ENCODE measurements around the gene LRRC1. TPM values are rescaled to one million over a fixed set of nuclear protein-coding genes. Genes with fewer than 3 reads are reported as not detected.

LRRC1 gene
- total and polyA plus RNA-seq, 10 of the 15 experiments (the other 5 are each of a cell fraction or from before 2014, with no cell fraction given): 0.35 to 9.3 (median 0.63) TPM

- no peak for TF ChIP-seq NR2C1 (IDR thresholded peaks at IDR 0.05)
- TF ChIP-seq RAD51 (IDR thresholded peaks at IDR 0.05): no peak
- no peak for TF ChIP-seq ATF2 (IDR thresholded peaks at IDR 0.05; ENCODE audit: low read length)
- TF ChIP-seq NFIC (IDR thresholded peaks at IDR 0.05; ENCODE audit: low read depth, low read length): no peak
- TF ChIP-seq SMC3 (IDR thresholded peaks at IDR 0.05; ENCODE audit: borderline replicate concordance, low read length): no peak
- TF ChIP-seq MAX (IDR thresholded peaks at IDR 0.05; ENCODE audit: low read depth, low read length): no peak
- no peak for TF ChIP-seq BMI1 (IDR thresholded peaks at IDR 0.05; ENCODE audit: borderline replicate concordance)
These were observed 20.7 kb downstream of the LRRC1 start (continued) for GRCh38 chr6:53815381-53816119.

- RAD21 ChIA-PET (ENCODE audit: unreplicated experiment): no interaction called here
- Histone ChIP-seq H3K27ac (ENCODE audit: control insufficient read depth, insufficient read depth) (no peak overlapping the region), H3K4me3 (no peak overlapping the region), H3K27me3 (replicated peaks in 1 of 2; ENCODE audit: control insufficient read depth in 2 of 2, insufficient read depth in 2 of 2, low read length in 1 of 2) (no peaks in the 10 kb centered on the region), H4K20me1 (ENCODE audit: control insufficient read depth, insufficient read depth) (no peaks in the 10 kb centered on the region), H3K4me1 (ENCODE audit: control insufficient read depth, insufficient read depth, low read length) (no peaks in the 10 kb centered on the region), H3K36me3 (ENCODE audit: control insufficient read depth in 2 of 2, insufficient read depth in 2 of 2, low read length in 1 of 2) (no peaks in the 10 kb centered on the region), H2AFZ (ENCODE audit: control insufficient read depth, low read depth, low read length) (no peak overlapping the region), H3K9me3 (replicated peaks; ENCODE audit: control insufficient read depth, insufficient read depth, low read length) (no peaks in the 10 kb centered on the region), H3K79me2 (ENCODE audit: control insufficient read depth, insufficient read depth, low read length) (no peaks in the 10 kb centered on the region), H3K9ac (ENCODE audit: control insufficient read depth, insufficient read depth, low read length) (no peak overlapping the region), H3K4me2 (ENCODE audit: control insufficient read depth, insufficient read depth) (no peak overlapping the region)
- FAIRE-seq: no peak
- BruUV-seq (replicated peaks): no TSS peak
- intact Hi-C loops (cut with micrococcal nuclease; ENCODE audit: unreplicated experiment): no loop called here
- CTCF ChIA-PET: no interaction called here
- no peak; the same call in 2 of the 3 replicates for ATAC-seq
- 0% methylated on average over 3 of the region's 3 CpGs for WGBS (ENCODE audit: insufficient coverage, insufficient replicate concordance, low lambda C conversion rate, missing lambda C conversion rate)
- POLR2A ChIA-PET: no interaction called here
- SMC1A ChIA-PET (ENCODE audit: uncharacterized antibody, unreplicated experiment): no interaction called here
- in situ Hi-C loops (cut with MboI): no loop called here
- DNase-seq (ENCODE audit: low read depth, low spot score): no peak
- no peak for TF ChIP-seq NFXL1 (IDR thresholded peaks at IDR 0.05; ENCODE audit: borderline replicate concordance)
- TF ChIP-seq MXI1 (IDR thresholded peaks at IDR 0.05; ENCODE audit: low read depth, low read length): no peak
- no peak for TF ChIP-seq DPF2 (IDR thresholded peaks at IDR 0.05)
- TF ChIP-seq PAX8 (IDR thresholded peaks at IDR 0.05): no peak
- no peak for TF ChIP-seq TCF7 (IDR thresholded peaks at IDR 0.05; ENCODE audit: borderline replicate concordance)
- no peak for TF ChIP-seq POU2F2 (IDR thresholded peaks at IDR 0.05; ENCODE audit: borderline replicate concordance, low read depth, low read length)
- TF ChIP-seq ATF2 (IDR thresholded peaks at IDR 0.05; ENCODE audit: low read length): no peak
- no peak for TF ChIP-seq RAD21 (IDR thresholded peaks at IDR 0.05; ENCODE audit: insufficient read depth, low read depth, low read length)
- TF ChIP-seq NBN (IDR thresholded peaks at IDR 0.05): no peak
- no peak for TF ChIP-seq BCL11A (IDR thresholded peaks at IDR 0.05; ENCODE audit: low read depth, low read length)
These were observed 24.2 kb downstream of the LRRC1 start for GRCh38 chr6:53818858-53819609.

All from GM12878 (cell line).